PFSK-1 (cell line): ENCODE measurements around the gene SLC7A6OS.
A peak's percentile ranks its signal among the peaks of the same experiment; 100 is the strongest.

Experiments used
- FOXP2 ChIP-seq: optimal IDR thresholded peaks from 2 replicates; pipeline ENCODE3; 2011; ENCODE audit warnings: borderline replicate concordance, control low read depth, inconsistent platforms; ENCODE audit not compliant: insufficient read depth; ENCODE audit errors: extremely low read length, extremely low read depth
- POLR2AphosphoS5 ChIP-seq: IDR thresholded peaks from 2 replicates; pipeline ENCODE4 v1.6.1; 2012; ENCODE audit warnings: low read depth, mild to moderate bottlenecking, control low read depth, low read length, moderate library complexity
- REST ChIP-seq, 2 experiments: IDR thresholded peaks; 2 replicates each; pipeline versions ENCODE4 v1.6.1 to v1.8.0; 2011 to 2012; ENCODE audit warnings: low read depth in 2 of 2, low read length in 2 of 2, control low read depth in 1 of 2, inconsistent platforms in 1 of 2, mild to moderate bottlenecking in 1 of 2, moderate library complexity in 1 of 2; ENCODE audit not compliant: insufficient read depth in 1 of 2
- SIN3A ChIP-seq: IDR thresholded peaks from 2 replicates; pipeline ENCODE4 v1.6.1; 2012; ENCODE audit warnings: mild to moderate bottlenecking, low read length, moderate library complexity, borderline replicate concordance; ENCODE audit not compliant: insufficient read depth
- TAF1 ChIP-seq: IDR thresholded peaks from 2 replicates; pipeline ENCODE4 v1.6.1; 2012; ENCODE audit warnings: low read length, control low read depth, borderline replicate concordance; ENCODE audit not compliant: insufficient read depth

Gene SLC7A6OS

GRCh38 chr16:68267612-68268405 is 42.9 kb downstream of the SLC7A6OS start:
- TF ChIP-seq REST (IDR thresholded peaks at IDR 0.05; ENCODE audit: insufficient read depth in 1 of 2, low read depth in 2 of 2, low read length in 2 of 2) (no peak), FOXP2 (no peak), SIN3A (no peak), TAF1 (no peak), POLR2AphosphoS5 (no peak)

GRCh38 chr16:68265078-68265920 is 45.4 kb downstream of the SLC7A6OS start:
- TF ChIP-seq REST (IDR thresholded peaks at IDR 0.05; ENCODE audit: insufficient read depth in 1 of 2, low read depth in 2 of 2, low read length in 2 of 2) (no peak), POLR2AphosphoS5 (no peak), FOXP2 (no peak), TAF1 (no peak), SIN3A (no peak)

GRCh38 chr16:68264128-68265077 is 46.3 kb downstream of the SLC7A6OS start, which contains the start of gene SLC7A6:
Gene SLC7A6 (plus strand): TSS chr16:68264526. CDS start chr16:68274727, 10,201 bp downstream.
- TF ChIP-seq TAF1 (0 out of 2 replicates have a peak, but pooled peaks have one; percentile 59), SIN3A (no peak), FOXP2 (peak; percentile 18), POLR2AphosphoS5 (peak; percentile 55; the same call in 1 of the 2 replicates)

- TF ChIP-seq SIN3A (no peak), FOXP2 (no peak), TAF1 (no peak), REST (IDR thresholded peaks at IDR 0.05; ENCODE audit: insufficient read depth in 1 of 2, low read depth in 2 of 2, low read length in 2 of 2) (no peak), POLR2AphosphoS5 (no peak)
These were observed 47.1 kb downstream of the SLC7A6OS start for GRCh38 chr16:68263559-68264127.
